ENCODE data around the gene GPX2. TPM values are rescaled to one million over a fixed set of nuclear protein-coding genes. Genes with fewer than 3 reads are reported as not detected.

The GPX2 gene
- total RNA-seq, 1 donor from 2014 or later, result not detected

GRCh38 chr14:64954491-64955240 is 12.1 kb upstream of the GPX2 start:
- Mint-ChIP-seq H3K36me3 (ENCODE audit: low read depth, unreplicated experiment) (peaks cover 6% of the 10 kb centered on the region), H3K27me3 (ENCODE audit: unreplicated experiment) (peaks cover 15% of the 10 kb centered on the region), H3K9me3 (ENCODE audit: unreplicated experiment) (no peaks in the 10 kb centered on the region), H3K27ac (ENCODE audit: unreplicated experiment) (no peak overlapping the region), H3K4me1 (ENCODE audit: unreplicated experiment) (no peaks in the 10 kb centered on the region), H3K4me3 (ENCODE audit: unreplicated experiment) (no peak overlapping the region)
- no peak for TF ChIP-seq CTCF (IDR thresholded peaks at IDR 0.05; ENCODE audit: unreplicated experiment)
- no peak for DNase-seq (ENCODE audit: low spot score)

GRCh38 chr14:64953661-64954060 is 11.1 kb upstream of the GPX2 start:
- no peak overlapping the region for H3K4me3 Mint-ChIP-seq (ENCODE audit: unreplicated experiment)
- H3K27ac Mint-ChIP-seq (ENCODE audit: unreplicated experiment), result no peak overlapping the region
- DNase-seq (ENCODE audit: low spot score), result no peak
- peaks cover 6% of the 10 kb centered on the region for H3K36me3 Mint-ChIP-seq (ENCODE audit: low read depth, unreplicated experiment)
- H3K27me3 Mint-ChIP-seq (ENCODE audit: unreplicated experiment), result peaks cover 15% of the 10 kb centered on the region
- no peak for TF ChIP-seq CTCF (IDR thresholded peaks at IDR 0.05; ENCODE audit: unreplicated experiment)
- H3K4me1 Mint-ChIP-seq (ENCODE audit: unreplicated experiment), result no peaks in the 10 kb centered on the region
- no peaks in the 10 kb centered on the region for H3K9me3 Mint-ChIP-seq (ENCODE audit: unreplicated experiment)

- no peak for DNase-seq (ENCODE audit: low spot score)
- Mint-ChIP-seq H3K27me3 (ENCODE audit: unreplicated experiment) (peaks cover 15% of the 10 kb centered on the region), H3K9me3 (ENCODE audit: unreplicated experiment) (no peaks in the 10 kb centered on the region), H3K36me3 (ENCODE audit: low read depth, unreplicated experiment) (peaks cover 6% of the 10 kb centered on the region), H3K4me3 (ENCODE audit: unreplicated experiment) (no peak overlapping the region), H3K4me1 (ENCODE audit: unreplicated experiment) (no peaks in the 10 kb centered on the region), H3K27ac (ENCODE audit: unreplicated experiment) (no peak overlapping the region)
- no peak for TF ChIP-seq CTCF (IDR thresholded peaks at IDR 0.05; ENCODE audit: unreplicated experiment)
Measured at GRCh38 chr14:64953310-64953654, 10.7 kb upstream of the GPX2 start.

- no peak for DNase-seq (ENCODE audit: low spot score)
- Mint-ChIP-seq H3K27me3 (ENCODE audit: unreplicated experiment) (peaks cover 14% of the 10 kb centered on the region), H3K4me1 (ENCODE audit: unreplicated experiment) (no peaks in the 10 kb centered on the region), H3K27ac (ENCODE audit: unreplicated experiment) (no peak overlapping the region), H3K36me3 (ENCODE audit: low read depth, unreplicated experiment) (peaks cover 9% of the 10 kb centered on the region), H3K9me3 (ENCODE audit: unreplicated experiment) (no peaks in the 10 kb centered on the region), H3K4me3 (ENCODE audit: unreplicated experiment) (no peak overlapping the region)
- TF ChIP-seq CTCF (IDR thresholded peaks at IDR 0.05; ENCODE audit: unreplicated experiment), result no peak
Measured at GRCh38 chr14:64952598-64953309, 10.2 kb upstream of the GPX2 start.

- no peak for DNase-seq (ENCODE audit: low spot score)
- Mint-ChIP-seq H3K27ac (ENCODE audit: unreplicated experiment) (no peak overlapping the region), H3K9me3 (ENCODE audit: unreplicated experiment) (no peaks in the 10 kb centered on the region), H3K4me1 (ENCODE audit: unreplicated experiment) (no peaks in the 10 kb centered on the region), H3K4me3 (ENCODE audit: unreplicated experiment) (no peak overlapping the region), H3K36me3 (ENCODE audit: low read depth, unreplicated experiment) (peaks cover 11% of the 10 kb centered on the region), H3K27me3 (ENCODE audit: unreplicated experiment) (peaks cover 16% of the 10 kb centered on the region)
- no peak for TF ChIP-seq CTCF (IDR thresholded peaks at IDR 0.05; ENCODE audit: unreplicated experiment)
Measured at GRCh38 chr14:64951724-64952123, 9.2 kb upstream of the GPX2 start.

All from endothelial cell (in vitro differentiated cells).